COLO829 (cell line): ENCODE results near the gene CALD1.

Experiments
- DNase-seq: peaks from one replicate; pipeline ENCODE4 v3.0.0; 2012; ENCODE audit warnings: low spot score

The CALD1 gene, protein sequence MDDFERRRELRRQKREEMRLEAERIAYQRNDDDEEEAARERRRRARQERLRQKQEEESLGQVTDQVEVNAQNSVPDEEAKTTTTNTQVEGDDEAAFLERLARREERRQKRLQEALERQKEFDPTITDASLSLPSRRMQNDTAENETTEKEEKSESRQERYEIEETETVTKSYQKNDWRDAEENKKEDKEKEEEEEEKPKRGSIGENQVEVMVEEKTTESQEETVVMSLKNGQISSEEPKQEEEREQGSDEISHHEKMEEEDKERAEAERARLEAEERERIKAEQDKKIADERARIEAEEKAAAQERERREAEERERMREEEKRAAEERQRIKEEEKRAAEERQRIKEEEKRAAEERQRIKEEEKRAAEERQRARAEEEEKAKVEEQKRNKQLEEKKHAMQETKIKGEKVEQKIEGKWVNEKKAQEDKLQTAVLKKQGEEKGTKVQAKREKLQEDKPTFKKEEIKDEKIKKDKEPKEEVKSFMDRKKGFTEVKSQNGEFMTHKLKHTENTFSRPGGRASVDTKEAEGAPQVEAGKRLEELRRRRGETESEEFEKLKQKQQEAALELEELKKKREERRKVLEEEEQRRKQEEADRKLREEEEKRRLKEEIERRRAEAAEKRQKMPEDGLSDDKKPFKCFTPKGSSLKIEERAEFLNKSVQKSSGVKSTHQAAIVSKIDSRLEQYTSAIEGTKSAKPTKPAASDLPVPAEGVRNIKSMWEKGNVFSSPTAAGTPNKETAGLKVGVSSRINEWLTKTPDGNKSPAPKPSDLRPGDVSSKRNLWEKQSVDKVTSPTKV

DNA sequence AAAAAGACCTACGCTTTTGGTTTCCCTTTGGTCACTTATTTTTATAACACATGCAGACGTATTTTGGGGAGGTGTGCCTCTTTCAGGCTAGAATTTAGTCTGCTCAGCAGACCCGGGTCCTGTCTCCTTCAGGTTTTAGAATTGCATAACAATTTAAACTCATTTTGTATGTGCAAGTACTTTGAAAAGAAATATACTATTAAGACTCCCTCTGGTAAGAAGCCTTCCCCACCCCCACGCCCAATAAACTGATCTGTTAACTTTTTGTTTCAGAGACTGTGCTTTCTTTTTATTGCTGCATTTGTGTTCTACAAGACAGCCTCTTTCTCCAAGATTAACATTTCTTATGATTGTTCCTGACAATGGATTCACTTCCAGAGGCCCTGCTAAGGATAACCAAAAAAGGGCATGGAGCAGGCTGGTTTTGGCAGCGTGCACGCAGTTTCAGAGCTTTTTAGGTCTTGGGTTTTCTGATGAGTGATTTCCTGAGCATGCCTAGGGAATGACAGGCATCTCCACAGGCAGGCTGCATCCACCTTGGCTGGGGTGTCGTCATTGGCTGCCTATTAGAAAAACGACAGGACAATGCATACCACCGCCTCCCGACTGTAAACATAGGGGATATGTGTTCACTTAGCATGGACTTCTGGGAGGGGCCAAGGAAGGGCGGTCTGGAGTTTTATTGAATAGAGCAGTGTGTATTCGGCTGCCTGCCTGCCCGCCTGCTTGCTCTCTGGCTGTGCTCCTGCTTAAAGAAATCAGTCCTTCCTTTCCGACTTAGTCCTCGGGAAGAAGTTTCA, at the start of gene CALD1:
TSS of gene CALD1 (plus strand) at position 694 of the 800 bp plus-strand sequence. CDS start 88,100 bp downstream, outside the sequence.
- DNase-seq, result peak; percentile 94

- no peak for DNase-seq
These were observed 49.5 kb upstream of the CALD1 start for GRCh38 chr7:134729895-134730294.

- DNase-seq, result no peak
These were observed 49.0 kb upstream of the CALD1 start for GRCh38 chr7:134730411-134730829.

- no peak for DNase-seq
These were observed 47.8 kb upstream of the CALD1 start for GRCh38 chr7:134731616-134732015.

- DNase-seq, result no peak
These were observed 46.7 kb upstream of the CALD1 start for GRCh38 chr7:134732728-134733127.

- no peak for DNase-seq
These were observed 43.1 kb upstream of the CALD1 start for GRCh38 chr7:134736381-134736780.

- DNase-seq, result no peak
These were observed 41.7 kb upstream of the CALD1 start for GRCh38 chr7:134737566-134738345.

- DNase-seq, result no peak
These were observed 40.1 kb upstream of the CALD1 start for GRCh38 chr7:134739362-134739761.

DNA sequence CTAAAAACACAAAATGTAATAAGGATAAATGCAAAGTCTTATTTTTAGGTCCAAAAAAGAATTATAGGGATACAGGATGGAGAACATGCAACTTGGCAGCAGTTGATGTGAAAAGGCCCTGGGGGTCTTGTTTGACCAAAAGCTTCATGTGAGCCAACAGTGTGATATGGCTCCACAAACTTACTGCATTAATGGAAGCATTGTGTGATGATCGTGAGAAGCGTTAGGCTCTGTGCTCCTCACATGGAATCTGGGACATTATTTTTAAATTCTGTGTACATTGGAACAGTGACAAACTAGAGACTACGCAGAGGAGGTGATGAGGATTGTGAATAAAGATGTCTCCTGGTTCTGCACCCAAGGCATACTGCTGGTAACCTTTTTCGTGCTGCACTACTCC, 39.1 kb upstream of the CALD1 start:
- peak; percentile 75 for DNase-seq

- no peak for DNase-seq
These were observed 37.4 kb upstream of the CALD1 start for GRCh38 chr7:134741907-134742635.

DNA sequence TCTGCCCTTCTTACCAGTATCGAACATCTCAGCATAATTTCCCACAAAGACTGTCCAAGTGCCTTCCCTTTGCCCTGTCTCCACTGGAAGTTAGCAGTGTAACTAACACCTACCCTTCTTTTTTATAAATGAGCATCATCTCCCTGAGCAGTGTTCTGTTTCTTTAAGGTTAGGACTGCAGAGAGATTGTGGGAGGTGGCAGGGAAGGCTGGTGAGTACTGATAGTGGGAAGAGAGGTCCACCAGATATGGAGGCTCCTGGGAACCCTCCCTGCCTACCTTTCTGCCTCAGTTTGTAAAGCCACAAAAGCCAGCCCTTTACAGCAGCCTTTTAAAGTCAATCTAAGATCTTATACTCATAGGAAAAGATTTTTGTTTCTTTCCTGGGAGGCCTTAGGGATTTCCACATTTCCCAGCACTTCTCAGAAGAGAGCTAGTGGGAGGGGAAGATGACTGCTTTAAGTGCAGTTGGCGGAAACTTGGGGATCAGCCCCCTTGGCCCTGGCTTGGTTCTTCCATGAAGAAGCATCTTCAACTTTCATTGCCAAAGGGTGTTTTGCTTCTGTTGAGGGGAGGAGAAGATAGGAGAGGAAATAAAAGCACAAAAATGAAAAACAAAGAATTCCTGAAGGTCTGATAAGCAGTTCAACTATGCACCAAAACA, 36.6 kb upstream of the CALD1 start:
- DNase-seq, result no peak

DNA sequence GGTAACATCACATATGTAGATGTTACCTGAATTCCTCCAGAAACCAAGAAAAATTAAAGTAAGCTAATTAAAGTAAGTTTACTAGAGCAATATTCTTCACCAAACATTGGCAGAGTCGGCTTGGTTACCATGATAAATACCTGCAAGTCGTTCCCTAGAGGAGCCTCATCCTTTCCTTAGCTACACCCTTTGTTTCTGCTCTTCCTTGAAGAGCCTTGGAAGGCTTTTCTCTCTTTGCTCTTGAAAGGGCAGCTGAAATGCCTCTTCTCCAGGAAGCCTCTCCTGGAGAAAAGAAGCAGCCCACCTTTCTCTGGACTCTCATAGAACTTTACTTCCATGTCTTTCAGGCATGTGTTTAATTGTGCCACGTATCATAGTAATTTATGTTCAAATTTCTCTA, 34.9 kb upstream of the CALD1 start:
- no peak for DNase-seq

GRCh38 chr7:134747326-134747725, 32.1 kb upstream of the CALD1 start:
- no peak for DNase-seq

DNA sequence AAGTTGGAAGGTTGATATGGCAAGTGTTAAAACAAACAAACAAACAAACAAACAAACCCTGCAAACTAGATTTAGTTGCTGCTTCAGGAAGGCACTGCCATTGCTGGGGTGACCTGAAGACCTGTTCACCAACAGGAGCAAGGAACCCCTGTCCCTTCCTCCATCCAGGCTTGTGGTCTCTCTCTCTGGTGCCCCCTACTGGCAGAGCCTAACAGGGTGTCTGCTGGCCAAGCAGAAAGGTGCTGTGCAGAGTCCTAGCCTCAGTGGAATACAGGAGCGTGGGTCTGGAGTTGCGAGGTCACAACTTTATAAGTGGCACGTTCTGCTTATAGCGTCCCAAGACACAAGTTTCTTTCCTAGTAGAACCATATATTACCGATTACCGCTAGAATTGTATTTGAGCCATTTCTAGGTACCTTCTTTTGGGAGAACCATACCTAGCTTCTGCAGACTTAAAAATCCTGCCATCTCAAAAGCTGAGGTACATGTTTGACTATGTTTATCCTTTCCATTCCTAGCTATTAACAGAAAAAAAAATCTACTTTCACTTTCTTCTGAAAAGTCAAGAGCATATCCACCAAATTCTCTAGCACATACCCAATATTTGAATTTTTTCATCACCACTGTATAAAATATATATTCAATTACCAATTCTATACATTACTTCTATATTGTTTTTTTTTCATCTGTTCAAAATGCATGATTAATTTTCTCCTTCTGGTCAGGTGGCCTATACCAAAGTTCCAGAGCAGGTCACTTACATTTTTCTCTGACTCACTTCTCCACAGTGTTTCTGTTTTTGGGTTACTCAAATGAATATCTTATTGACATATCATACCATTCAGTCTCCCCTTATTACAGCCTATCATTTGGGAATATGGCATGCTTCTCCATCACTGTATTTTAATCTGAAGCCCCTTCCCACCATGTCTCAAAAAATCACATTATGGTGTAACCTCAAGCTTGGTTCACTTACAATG, 29.1 kb upstream of the CALD1 start:
- peak; percentile 60 for DNase-seq

GRCh38 chr7:134752006-134752760, 27.3 kb upstream of the CALD1 start:
- DNase-seq, result peak; percentile 95

GRCh38 chr7:134755422-134756022, 23.9 kb upstream of the CALD1 start:
- DNase-seq, result no peak

DNA sequence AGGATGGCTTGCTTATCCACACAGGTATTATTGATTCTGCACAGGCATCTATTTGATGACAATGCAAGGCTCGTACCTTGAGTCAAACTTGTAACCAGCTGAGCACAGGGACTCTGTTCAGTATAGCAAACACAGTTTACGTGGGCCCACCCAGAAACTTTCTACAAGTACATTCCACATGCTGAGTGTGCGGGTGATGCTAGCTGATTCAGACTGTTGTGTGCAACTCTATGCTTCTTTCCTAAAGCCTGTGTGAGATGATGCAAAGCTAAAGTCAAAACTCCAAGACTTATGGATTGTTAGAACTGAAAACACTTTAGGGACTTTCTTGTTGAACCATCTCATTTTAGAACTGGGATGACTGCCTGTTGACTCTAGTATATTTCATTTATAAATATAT, 21.5 kb upstream of the CALD1 start:
- no peak for DNase-seq

DNA sequence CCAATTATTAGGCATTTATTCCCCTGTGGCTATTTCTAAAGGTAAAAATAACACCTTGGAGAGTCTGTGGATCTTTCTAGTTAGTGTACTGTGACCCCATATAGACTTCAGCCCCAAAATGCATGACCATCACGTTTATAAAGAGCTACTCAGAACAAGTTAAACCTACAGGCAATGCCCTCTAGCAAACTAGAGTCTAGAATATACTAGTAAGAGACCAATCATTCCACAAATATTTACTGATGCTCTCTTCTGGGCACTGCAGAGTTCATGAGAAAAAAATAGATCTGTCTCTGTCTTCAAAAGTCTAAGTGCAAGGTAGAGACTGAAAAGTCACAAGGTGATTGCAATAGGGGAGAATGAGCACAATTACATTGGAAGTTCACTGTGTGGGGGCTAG, 20.5 kb upstream of the CALD1 start:
- no peak for DNase-seq
